ENCODE results near the gene CPO.
"Not testable (repeated sequence)": the region's sequence is repeated elsewhere in the genome, so short reads cannot be mapped to it uniquely, and the experiment has no call there.

Gene CPO

GRCh38 chr2:206937555-206937954, 1.8 kb upstream of the CPO start:
- no peak overlapping the region for H3K27ac ChIP-seq (ENCODE audit: insufficient read depth, low read depth, low read length, poor library complexity, severe bottlenecking)
- H3K9me3 ChIP-seq (ENCODE audit: control insufficient read depth, low read length) = no peaks in the 10 kb centered on the region
- H3K27me3 ChIP-seq (ENCODE audit: control insufficient read depth, insufficient read depth, low read length, poor library complexity, severe bottlenecking) = no peaks in the 10 kb centered on the region
- WGBS, 2 experiments = 91 to 95% methylated on average over 6 of the region's 6 CpGs
- no peaks in the 10 kb centered on the region for H3K4me1 ChIP-seq (ENCODE audit: control insufficient read depth, insufficient read depth, low read length)
- no peak overlapping the region for H3K4me3 ChIP-seq (ENCODE audit: insufficient read depth, low read depth, low read length)
- no peaks in the 10 kb centered on the region for H3K36me3 ChIP-seq (ENCODE audit: control insufficient read depth, insufficient read depth, low read length)

GRCh38 chr2:206940546-206940945, 1.2 kb downstream of the CPO start:
- no peaks in the 10 kb centered on the region for H3K36me3 ChIP-seq (ENCODE audit: control insufficient read depth, insufficient read depth, low read length)
- H3K4me1 ChIP-seq (ENCODE audit: control insufficient read depth, insufficient read depth, low read length) = peaks cover 6% of the 10 kb centered on the region
- no peaks in the 10 kb centered on the region for H3K27me3 ChIP-seq (ENCODE audit: control insufficient read depth, insufficient read depth, low read length, poor library complexity, severe bottlenecking)
- H3K27ac ChIP-seq (ENCODE audit: insufficient read depth, low read depth, low read length, poor library complexity, severe bottlenecking) = no peak overlapping the region
- H3K9me3 ChIP-seq (ENCODE audit: control insufficient read depth, low read length) = no peaks in the 10 kb centered on the region
- no peak overlapping the region for H3K4me3 ChIP-seq (ENCODE audit: insufficient read depth, low read depth, low read length)

GRCh38 chr2:206942592-206943478, 3.5 kb downstream of the CPO start:
- Histone ChIP-seq H3K36me3 (ENCODE audit: control insufficient read depth, insufficient read depth, low read length) (no peaks in the 10 kb centered on the region), H3K27ac (ENCODE audit: insufficient read depth, low read depth, low read length, poor library complexity, severe bottlenecking) (no peak overlapping the region), H3K4me1 (ENCODE audit: control insufficient read depth, insufficient read depth, low read length) (peaks cover 6% of the 10 kb centered on the region), H3K4me3 (ENCODE audit: insufficient read depth, low read depth, low read length) (no peak overlapping the region), H3K9me3 (ENCODE audit: control insufficient read depth, low read length) (no peaks in the 10 kb centered on the region), H3K27me3 (ENCODE audit: control insufficient read depth, insufficient read depth, low read length, poor library complexity, severe bottlenecking) (no peaks in the 10 kb centered on the region)
- whole genome bisulfite sequencing, 2 experiments = 71 to 88% methylated on average over 1 to 2 of the region's 2 CpGs

- H3K27ac ChIP-seq (ENCODE audit: insufficient read depth, low read depth, low read length, poor library complexity, severe bottlenecking); H3K9me3 ChIP-seq (ENCODE audit: control insufficient read depth, low read length); H3K4me3 ChIP-seq (ENCODE audit: insufficient read depth, low read depth, low read length); H3K27me3 ChIP-seq (ENCODE audit: control insufficient read depth, insufficient read depth, low read length, poor library complexity, severe bottlenecking); H3K4me1 ChIP-seq (ENCODE audit: control insufficient read depth, insufficient read depth, low read length); H3K36me3 ChIP-seq (ENCODE audit: control insufficient read depth, insufficient read depth, low read length): not testable (repeated sequence)
- whole genome bisulfite sequencing, 2 experiments = 84 to 88% methylated on average over 2 of the region's 2 CpGs
Observed at GRCh38 chr2:206953404-206953803, 14.1 kb downstream of the CPO start.

GRCh38 chr2:206955253-206955652, 15.9 kb downstream of the CPO start:
- Histone ChIP-seq H3K36me3 (ENCODE audit: control insufficient read depth, insufficient read depth, low read length) (no peaks in the 10 kb centered on the region), H3K27ac (ENCODE audit: insufficient read depth, low read depth, low read length, poor library complexity, severe bottlenecking) (no peak overlapping the region), H3K9me3 (ENCODE audit: control insufficient read depth, low read length) (no peaks in the 10 kb centered on the region), H3K4me1 (ENCODE audit: control insufficient read depth, insufficient read depth, low read length) (no peaks in the 10 kb centered on the region), H3K27me3 (ENCODE audit: control insufficient read depth, insufficient read depth, low read length, poor library complexity, severe bottlenecking) (no peaks in the 10 kb centered on the region), H3K4me3 (ENCODE audit: insufficient read depth, low read depth, low read length) (no peak overlapping the region)

- Histone ChIP-seq H3K4me1 (ENCODE audit: control insufficient read depth, insufficient read depth, low read length) (no peaks in the 10 kb centered on the region), H3K27ac (ENCODE audit: insufficient read depth, low read depth, low read length, poor library complexity, severe bottlenecking) (no peak overlapping the region), H3K27me3 (ENCODE audit: control insufficient read depth, insufficient read depth, low read length, poor library complexity, severe bottlenecking) (no peaks in the 10 kb centered on the region), H3K9me3 (ENCODE audit: control insufficient read depth, low read length) (no peaks in the 10 kb centered on the region), H3K4me3 (ENCODE audit: insufficient read depth, low read depth, low read length) (no peak overlapping the region), H3K36me3 (ENCODE audit: control insufficient read depth, insufficient read depth, low read length) (no peaks in the 10 kb centered on the region)
- 91 to 93% methylated on average over 3 of the region's 3 CpGs for WGBS, 2 experiments
Observed at GRCh38 chr2:206958261-206958660, 18.9 kb downstream of the CPO start.

GRCh38 chr2:206962966-206963365, 23.6 kb downstream of the CPO start:
- no peak overlapping the region for H3K4me3 ChIP-seq (ENCODE audit: insufficient read depth, low read depth, low read length)
- H3K4me1 ChIP-seq (ENCODE audit: control insufficient read depth, insufficient read depth, low read length) = no peaks in the 10 kb centered on the region
- 84 to 88% methylated on average over 2 to 3 of the region's 4 CpGs for WGBS, 2 experiments
- H3K9me3 ChIP-seq (ENCODE audit: control insufficient read depth, low read length) = no peaks in the 10 kb centered on the region
- no peak overlapping the region for H3K27ac ChIP-seq (ENCODE audit: insufficient read depth, low read depth, low read length, poor library complexity, severe bottlenecking)
- H3K27me3 ChIP-seq (ENCODE audit: control insufficient read depth, insufficient read depth, low read length, poor library complexity, severe bottlenecking) = no peaks in the 10 kb centered on the region
- no peaks in the 10 kb centered on the region for H3K36me3 ChIP-seq (ENCODE audit: control insufficient read depth, insufficient read depth, low read length)

- Histone ChIP-seq H3K4me1 (ENCODE audit: control insufficient read depth, insufficient read depth, low read length) (no peaks in the 10 kb centered on the region), H3K27me3 (ENCODE audit: control insufficient read depth, insufficient read depth, low read length, poor library complexity, severe bottlenecking) (no peaks in the 10 kb centered on the region), H3K9me3 (ENCODE audit: control insufficient read depth, low read length) (no peaks in the 10 kb centered on the region), H3K36me3 (ENCODE audit: control insufficient read depth, insufficient read depth, low read length) (no peaks in the 10 kb centered on the region), H3K27ac (ENCODE audit: insufficient read depth, low read depth, low read length, poor library complexity, severe bottlenecking) (no peak overlapping the region), H3K4me3 (ENCODE audit: insufficient read depth, low read depth, low read length) (no peak overlapping the region)
- WGBS, 2 experiments = 95 to 96% methylated on average over 6 to 7 of the region's 7 CpGs
Observed at GRCh38 chr2:206968134-206969086, 29.1 kb downstream of the CPO start.

GRCh38 chr2:206969192-206969591, 29.9 kb downstream of the CPO start:
- Histone ChIP-seq H3K4me1 (ENCODE audit: control insufficient read depth, insufficient read depth, low read length) (no peaks in the 10 kb centered on the region), H3K27me3 (ENCODE audit: control insufficient read depth, insufficient read depth, low read length, poor library complexity, severe bottlenecking) (no peaks in the 10 kb centered on the region), H3K4me3 (ENCODE audit: insufficient read depth, low read depth, low read length) (no peak overlapping the region), H3K36me3 (ENCODE audit: control insufficient read depth, insufficient read depth, low read length) (no peaks in the 10 kb centered on the region), H3K9me3 (ENCODE audit: control insufficient read depth, low read length) (no peaks in the 10 kb centered on the region), H3K27ac (ENCODE audit: insufficient read depth, low read depth, low read length, poor library complexity, severe bottlenecking) (no peak overlapping the region)
- 96 to 98% methylated on average over 4 of the region's 6 CpGs for WGBS, 2 experiments
